H9 (cell line): ENCODE measurements around the gene THBS3. TPM values are rescaled to one million over a fixed set of nuclear protein-coding genes. Genes with fewer than 3 reads are reported as not detected.
"Not testable (repeated sequence)": the region's sequence is repeated elsewhere in the genome, so short reads cannot be mapped to it uniquely, and the experiment has no call there.

ENCODE experiments used
- DNase-seq: peaks from one replicate; pipeline ENCODE4 v3.0.0-alpha.2; 2017
- H2AFZ ChIP-seq: one replicate; pipeline ENCODE4 v1.6.1; 2013; ENCODE audit warnings: mild to moderate bottlenecking, low read length, control low read depth, moderate library complexity
- H2AK5ac ChIP-seq: 2 replicates; pipeline ENCODE4 v1.6.1; 2013; ENCODE audit warnings: low read length, control low read depth, mixed read lengths; ENCODE audit not compliant: insufficient read length
- H2BK120ac ChIP-seq: one replicate; pipeline ENCODE4 v1.6.1; 2013; ENCODE audit warnings: low read depth, mild to moderate bottlenecking, low read length, control low read depth, inconsistent platforms; ENCODE audit not compliant: poor library complexity, severe bottlenecking
- H2BK12ac ChIP-seq: 2 replicates; pipeline ENCODE4 v1.6.1; 2013; ENCODE audit warnings: low read length, control low read depth, mixed read lengths, low read depth; ENCODE audit not compliant: insufficient read length
- H2BK15ac ChIP-seq: 2 replicates; pipeline ENCODE4 v1.6.1; 2013; ENCODE audit warnings: low read depth, low read length, control low read depth
- H2BK20ac ChIP-seq: one replicate; pipeline ENCODE4 v1.6.1; 2013; ENCODE audit warnings: low read depth, mild to moderate bottlenecking, low read length, control low read depth, inconsistent platforms; ENCODE audit not compliant: poor library complexity, severe bottlenecking
- H2BK5ac ChIP-seq: 2 replicates; pipeline ENCODE4 v1.6.1; 2013; ENCODE audit warnings: low read length, control low read depth, mixed read lengths; ENCODE audit not compliant: insufficient read length
- H3K14ac ChIP-seq: 2 replicates; pipeline ENCODE4 v1.6.1; 2013; ENCODE audit warnings: low read length, control low read depth; ENCODE audit not compliant: insufficient read depth
- H3K18ac ChIP-seq: 2 replicates; pipeline ENCODE4 v1.6.1; 2013; ENCODE audit warnings: low read depth, mild to moderate bottlenecking, mixed read lengths, low read length, control low read depth; ENCODE audit not compliant: insufficient read length
- H3K23ac ChIP-seq: 2 replicates; pipeline ENCODE4 v1.6.1; 2013; ENCODE audit warnings: low read length, control low read depth, mixed read lengths, low read depth; ENCODE audit not compliant: insufficient read length
- H3K23me2 ChIP-seq: 2 replicates; pipeline ENCODE4 v1.6.1; 2013; ENCODE audit warnings: low read depth, mild to moderate bottlenecking, mixed read lengths, low read length, control low read depth; ENCODE audit not compliant: insufficient read length, poor library complexity, severe bottlenecking
- H3K27ac ChIP-seq: 2 replicates; pipeline ENCODE4 v1.5.1; 2013; ENCODE audit warnings: low read length, control low read depth, mixed read lengths, low read depth; ENCODE audit not compliant: insufficient read length
- H3K27me3 ChIP-seq: 2 replicates; pipeline ENCODE4 v1.6.1; 2013; ENCODE audit warnings: low read length, control low read depth, inconsistent platforms; ENCODE audit not compliant: insufficient read depth
- H3K4ac ChIP-seq: 2 replicates; pipeline ENCODE4 v1.6.1; 2013; ENCODE audit warnings: low read depth, mild to moderate bottlenecking, control low read depth, inconsistent platforms, low read length, moderate library complexity
- H3K4me1 ChIP-seq: 2 replicates; pipeline ENCODE4 v1.6.1; 2013; ENCODE audit warnings: low read length, control low read depth, inconsistent platforms; ENCODE audit not compliant: insufficient read depth
- H3K4me2 ChIP-seq: 2 replicates; pipeline ENCODE4 v1.6.1; 2013; ENCODE audit warnings: low read length, control low read depth, mixed read lengths; ENCODE audit not compliant: insufficient read length, insufficient read depth
- H3K56ac ChIP-seq: 2 replicates; pipeline ENCODE4 v1.6.1; 2013; ENCODE audit warnings: low read depth, mild to moderate bottlenecking, mixed read lengths, low read length, control low read depth; ENCODE audit not compliant: insufficient read length
- H3K79me1 ChIP-seq: 2 replicates; pipeline ENCODE4 v1.6.1; 2013; ENCODE audit warnings: low read depth, mild to moderate bottlenecking, moderate library complexity, low read length, control low read depth, inconsistent platforms; ENCODE audit not compliant: insufficient read depth, poor library complexity, severe bottlenecking
- H3K79me2 ChIP-seq: 2 replicates; pipeline ENCODE4 v1.6.1; 2013; ENCODE audit warnings: low read length, control low read depth, inconsistent platforms; ENCODE audit not compliant: insufficient read depth
- H3K9ac ChIP-seq: 2 replicates; pipeline ENCODE4 v1.6.1; 2013; ENCODE audit warnings: low read length, control low read depth, mixed read lengths; ENCODE audit not compliant: insufficient read length; ENCODE audit errors: extremely low read depth
- H3K9me3 ChIP-seq: one replicate; pipeline ENCODE4 v1.6.1; 2013; ENCODE audit warnings: low read depth, low read length, inconsistent platforms; ENCODE audit not compliant: control insufficient read depth
- H3T11ph ChIP-seq: one replicate; pipeline ENCODE4 v1.6.1; 2013; ENCODE audit warnings: mild to moderate bottlenecking, low read length, control low read depth, inconsistent platforms
- H4K20me1 ChIP-seq: one replicate; pipeline ENCODE4 v1.6.1; 2013; ENCODE audit not compliant: control insufficient read depth, insufficient read length, insufficient read depth
- H4K5ac ChIP-seq: 2 replicates; pipeline ENCODE4 v1.6.1; 2013; ENCODE audit warnings: low read depth, mild to moderate bottlenecking, mixed read lengths, low read length, control low read depth; ENCODE audit not compliant: insufficient read length
- H4K8ac ChIP-seq: replicated peaks from 2 replicates; pipeline ENCODE4 v1.6.1; 2013; ENCODE audit warnings: low read length, control low read depth, mixed read lengths, low read depth; ENCODE audit not compliant: insufficient read length
- H4K91ac ChIP-seq: 2 replicates; pipeline ENCODE4 v1.6.1; 2013; ENCODE audit warnings: low read depth, mild to moderate bottlenecking, moderate library complexity, mixed read lengths, low read length, control low read depth; ENCODE audit not compliant: insufficient read length
- H3K27ac Mint-ChIP-seq, 3 experiments: 2 replicates in 2 of 3; 3 replicates in 1 of 3; pipeline ENCODE4 v1.8.0; 2020 to 2021; ENCODE audit warnings: mixed read lengths in 3 of 3, mild to moderate bottlenecking in 1 of 3, moderate library complexity in 1 of 3
- H3K27me3 Mint-ChIP-seq: 2 replicates; pipeline ENCODE4 v1.8.0; 2021; ENCODE audit warnings: low read depth, mild to moderate bottlenecking, moderate library complexity, mixed read lengths
- H3K36me3 Mint-ChIP-seq, 3 experiments: 2 replicates in 2 of 3; 3 replicates in 1 of 3; pipeline ENCODE4 v1.8.0; 2020 to 2021; ENCODE audit warnings: low read depth in 3 of 3, mixed read lengths in 3 of 3; ENCODE audit not compliant: insufficient read depth in 1 of 3
- H3K4me1 Mint-ChIP-seq, 2 experiments: 2 replicates each; pipeline ENCODE4 v1.8.0; 2020; ENCODE audit warnings: mixed read lengths in 2 of 2
- H3K4me3 Mint-ChIP-seq, 2 experiments: 2 replicates in 1 of 2; 3 replicates in 1 of 2; pipeline ENCODE4 v1.8.0; 2020 to 2021; ENCODE audit warnings: mild to moderate bottlenecking in 2 of 2, mixed read lengths in 2 of 2, moderate library complexity in 1 of 2
- H3K9me3 Mint-ChIP-seq, 2 experiments: 2 replicates in 1 of 2; 3 replicates in 1 of 2; pipeline ENCODE4 v1.8.0; 2020; ENCODE audit warnings: mild to moderate bottlenecking in 2 of 2, mixed read lengths in 2 of 2, moderate library complexity in 1 of 2
- WGBS: extraction: QIAGEN DNeasy Blood & Tissue Kit; methylation state at CpG from one replicate; pipeline ENCODE4 v1.1.7; 2013; ENCODE audit warnings: missing lambda C conversion rate, low lambda C conversion rate, mixed read lengths; ENCODE audit not compliant: insufficient read length; ENCODE audit errors: extremely low coverage; 5-methylcytosine and 5-hydroxymethylcytosine counted together
- total RNA-seq: library from RNA; stranded (reverse); gene quantifications from 2 replicates; pipeline ENCODE4 v1.2.1, GENCODE V29; 2021

Gene THBS3
- total RNA-seq, 1 experiment from 2014 or later = 5.9 TPM

GRCh38 chr1:155212051-155212440, 4.3 kb upstream of the THBS3 start:
- no CpG with 5 or more reads among the region's 7 CpGs for WGBS
- not testable (repeated sequence) for H3K9me3 Mint-ChIP-seq

GRCh38 chr1:155211381-155212050, 3.8 kb upstream of the THBS3 start:
- H3K27me3 ChIP-seq, H4K8ac ChIP-seq, H3K9me3 ChIP-seq, H3K4me3 Mint-ChIP-seq, H3K18ac ChIP-seq, H4K20me1 ChIP-seq, H3K79me2 ChIP-seq, H3K27ac Mint-ChIP-seq, H3K14ac ChIP-seq, H3K56ac ChIP-seq, H2BK120ac ChIP-seq, H3K4ac ChIP-seq, H3K27ac ChIP-seq, H4K91ac ChIP-seq, H3K79me1 ChIP-seq, DNase-seq, H3K9me3 Mint-ChIP-seq, H2AK5ac ChIP-seq, H3K9ac ChIP-seq, H4K5ac ChIP-seq, H3T11ph ChIP-seq, H3K23ac ChIP-seq, H2AFZ ChIP-seq, H2BK15ac ChIP-seq, H2BK5ac ChIP-seq, H3K23me2 ChIP-seq, H3K4me2 ChIP-seq, H3K27me3 Mint-ChIP-seq, H2BK12ac ChIP-seq, H2BK20ac ChIP-seq, H3K4me1 ChIP-seq: not testable (repeated sequence)
- peaks cover 24 to 25% of the 10 kb centered on the region in 2 experiments for H3K4me1 Mint-ChIP-seq
- peaks cover 9 to 22% (median 20%) of the 10 kb centered on the region in 3 experiments for H3K36me3 Mint-ChIP-seq
- no CpG with 5 or more reads among the region's 13 CpGs for WGBS

More at GRCh38 chr1:155212051-155212440, 4.3 kb upstream of the THBS3 start:
- not testable (repeated sequence) for H3K9ac ChIP-seq, H2BK120ac ChIP-seq, H2AK5ac ChIP-seq, H3K4me3 Mint-ChIP-seq, H2BK12ac ChIP-seq, H3K23me2 ChIP-seq, H3K27ac ChIP-seq, H2BK5ac ChIP-seq, H3K9me3 ChIP-seq, H3K27me3 ChIP-seq, H3K79me2 ChIP-seq, H3K14ac ChIP-seq, H3K4me1 ChIP-seq, H3K4ac ChIP-seq, H3K23ac ChIP-seq, H4K91ac ChIP-seq, H3T11ph ChIP-seq, H4K5ac ChIP-seq, H4K20me1 ChIP-seq, H3K4me2 ChIP-seq, H3K27ac Mint-ChIP-seq, H2AFZ ChIP-seq, H3K18ac ChIP-seq, H2BK20ac ChIP-seq, H3K79me1 ChIP-seq, H3K27me3 Mint-ChIP-seq, H4K8ac ChIP-seq, H3K56ac ChIP-seq, DNase-seq, H2BK15ac ChIP-seq
- Mint-ChIP-seq H3K4me1 (peaks cover 19 to 20% of the 10 kb centered on the region in 2 experiments), H3K36me3 (peaks cover 9 to 25% (median 20%) of the 10 kb centered on the region in 3 experiments)
